Thymus (tissue), 11 donors: ENCODE data around the gene TTYH1. TPM values are rescaled to one million over a fixed set of nuclear protein-coding genes. Genes with fewer than 3 reads are reported as not detected.

Experiments
- DNase-seq, 9 donors: peaks; one replicate each; pipeline ENCODE4 v3.0.0-alpha.2; 2013; ENCODE audit warnings: low spot score in 9 of 9, low read depth in 6 of 9, missing footprints in 1 of 9
- H3K27ac ChIP-seq, 2 donors: one replicate each; pipeline ENCODE4 v1.5.1; 2013; ENCODE audit warnings: control low read depth in 1 of 2, low read depth in 1 of 2, low read length in 1 of 2, mild to moderate bottlenecking in 1 of 2, moderate library complexity in 1 of 2
- H3K27me3 ChIP-seq, 2 donors: one replicate each; pipeline ENCODE4 v1.5.1; 2013; ENCODE audit warnings: low read length in 1 of 2; ENCODE audit not compliant: control insufficient read depth in 2 of 2, insufficient read depth in 1 of 2
- H3K36me3 ChIP-seq, 2 donors: one replicate each; pipeline ENCODE4 v1.5.1; 2013; ENCODE audit warnings: low read length in 1 of 2, mild to moderate bottlenecking in 1 of 2, moderate library complexity in 1 of 2; ENCODE audit not compliant: control insufficient read depth in 2 of 2, insufficient read depth in 2 of 2
- H3K4me1 ChIP-seq, 2 donors: one replicate each; pipeline ENCODE4 v1.5.1; 2013; ENCODE audit warnings: low read length in 2 of 2; ENCODE audit not compliant: control insufficient read depth in 2 of 2, insufficient read depth in 2 of 2
- H3K4me3 ChIP-seq, 2 donors: one replicate each; pipeline ENCODE4 v1.5.1; 2013; ENCODE audit warnings: low read length in 2 of 2, control low read depth in 1 of 2, mild to moderate bottlenecking in 1 of 2
- H3K9me3 ChIP-seq, 2 donors: one replicate each; pipeline ENCODE4 v1.5.1; 2013; ENCODE audit warnings: low read length in 1 of 2, mild to moderate bottlenecking in 1 of 2; ENCODE audit not compliant: control insufficient read depth in 2 of 2, insufficient read depth in 1 of 2
- WGBS: extraction: QIAGEN DNeasy Blood & Tissue Kit; methylation state at CpG from one replicate; pipeline ENCODE4 v1.1.7; 2013; 5-methylcytosine and 5-hydroxymethylcytosine counted together
- polyA plus RNA-seq: library from polyadenylated mRNA; stranded (reverse); fragments of 200-250 nt; gene quantifications from one replicate; pipeline ENCODE4 v1.2.3, GENCODE V29; 2013
- total RNA-seq: library from RNA; stranded (reverse); fragments of 120-200 nt; gene quantifications from one replicate; pipeline ENCODE4 v1.2.4, GENCODE V29; 2013
- donor health status: healthy.

TTYH1 gene
- total and polyA plus RNA-seq, 2 donors = 0.43 to 0.61 TPM

DNA sequence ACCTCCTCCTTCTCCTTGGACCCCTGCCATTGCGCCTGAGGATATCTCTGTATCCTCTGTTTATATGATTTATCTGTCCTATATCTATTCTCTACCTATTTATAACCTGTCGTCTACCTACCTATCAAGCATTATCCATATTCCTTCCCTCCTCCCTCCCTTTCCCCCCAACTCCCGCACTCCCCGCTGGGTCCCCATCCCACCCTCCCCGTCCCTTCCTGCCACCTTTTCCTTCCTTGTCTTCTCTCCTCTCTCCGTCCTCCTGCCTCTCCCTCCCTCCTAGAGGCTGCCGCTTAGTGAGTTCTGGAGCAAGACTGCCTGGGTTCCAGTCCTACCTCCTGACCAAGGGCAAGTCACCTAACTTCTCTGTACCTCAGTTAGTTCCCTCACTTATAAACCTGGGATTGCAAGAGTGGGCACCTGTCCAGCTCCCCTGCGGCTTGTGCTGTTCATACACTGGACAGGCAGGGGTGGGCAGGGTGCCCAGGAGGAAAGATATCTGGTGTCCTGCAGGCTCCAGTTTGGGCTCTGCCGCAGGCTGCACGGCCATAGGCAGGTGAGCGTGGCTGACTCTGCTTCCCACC is 16.1 kb downstream of the TTYH1 start:
- Histone ChIP-seq H3K9me3 (peaks cover 0 to 6% of the 10 kb centered on the region in 2 donors), H3K4me1 (peaks cover 6 to 20% of the 10 kb centered on the region in 2 donors), H3K27ac (no peak overlapping the region), H3K4me3 (no peak overlapping the region), H3K36me3 (no peaks in the 10 kb centered on the region), H3K27me3 (peaks cover 4 to 54% of the 10 kb centered on the region in 2 donors)
- no peak for DNase-seq
- 59% methylated on average over 11 of the region's 11 CpGs for WGBS

DNA sequence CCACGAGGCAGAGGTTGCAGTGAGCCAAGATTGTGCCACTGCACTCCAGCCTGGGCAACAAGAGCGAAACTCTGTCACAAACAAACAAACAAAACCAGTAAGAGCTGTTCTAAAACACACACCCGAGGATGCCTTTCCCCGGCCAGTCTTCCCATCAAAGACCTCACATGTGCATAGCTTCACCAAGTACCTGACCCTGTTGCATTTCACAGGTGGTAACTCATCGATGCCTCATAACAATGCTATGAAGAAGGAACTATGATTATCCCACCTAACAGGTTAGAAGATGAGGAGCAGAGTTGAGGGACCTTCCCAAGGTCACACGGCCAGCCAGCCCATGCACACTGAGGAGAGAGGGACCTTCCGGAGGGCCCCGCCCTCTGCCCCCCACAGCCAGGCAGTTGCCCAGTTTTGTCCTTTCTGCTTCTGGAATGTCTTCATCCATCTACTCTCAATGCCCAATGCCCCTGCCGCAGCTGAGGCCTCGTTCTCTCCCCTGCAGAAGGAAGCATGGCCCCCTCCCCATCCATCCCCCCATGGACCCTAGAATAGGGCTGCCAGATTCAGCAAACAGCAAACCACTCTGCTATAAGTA is 17.0 kb downstream of the TTYH1 start:
- H3K4me1 ChIP-seq = peaks cover 6 to 20% of the 10 kb centered on the region in 2 donors
- DNase-seq = no peak
- 85% methylated on average over 10 of the region's 10 CpGs for WGBS
- peaks cover 4 to 50% of the 10 kb centered on the region in 2 donors for H3K27me3 ChIP-seq
- no peaks in the 10 kb centered on the region for H3K36me3 ChIP-seq
- H3K4me3 ChIP-seq = no peak overlapping the region
- no peak overlapping the region for H3K27ac ChIP-seq
- peaks cover 0 to 6% of the 10 kb centered on the region in 2 donors for H3K9me3 ChIP-seq

DNA sequence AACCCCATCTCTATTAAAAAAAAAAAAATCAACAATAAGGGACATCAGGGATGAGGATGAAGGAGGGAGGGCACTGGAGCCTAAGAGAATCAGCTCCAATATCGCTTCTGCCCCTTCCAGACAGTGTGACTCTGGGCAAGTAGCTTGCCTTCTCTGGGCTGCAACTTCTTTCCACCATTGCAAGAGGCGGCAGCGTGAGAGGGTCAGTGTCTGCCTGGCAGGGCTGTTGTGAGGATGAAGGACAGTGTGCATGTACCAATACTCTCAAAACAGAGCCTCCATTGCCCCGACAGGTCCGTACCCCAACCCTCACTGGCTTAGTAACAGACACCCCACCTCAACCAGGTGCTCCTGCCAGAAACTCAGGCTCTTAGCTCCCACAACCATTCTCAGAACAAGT is 18.4 kb downstream of the TTYH1 start:
- no peaks in the 10 kb centered on the region for H3K36me3 ChIP-seq
- WGBS = 97% methylated on average over 5 of the region's 5 CpGs
- H3K9me3 ChIP-seq = peaks cover 0 to 6% of the 10 kb centered on the region in 2 donors
- H3K4me3 ChIP-seq = no peak overlapping the region
- peaks cover 6 to 20% of the 10 kb centered on the region in 2 donors for H3K4me1 ChIP-seq
- H3K27ac ChIP-seq = no peak overlapping the region
- peaks cover 4 to 45% of the 10 kb centered on the region in 2 donors for H3K27me3 ChIP-seq
- no peak for DNase-seq

DNA sequence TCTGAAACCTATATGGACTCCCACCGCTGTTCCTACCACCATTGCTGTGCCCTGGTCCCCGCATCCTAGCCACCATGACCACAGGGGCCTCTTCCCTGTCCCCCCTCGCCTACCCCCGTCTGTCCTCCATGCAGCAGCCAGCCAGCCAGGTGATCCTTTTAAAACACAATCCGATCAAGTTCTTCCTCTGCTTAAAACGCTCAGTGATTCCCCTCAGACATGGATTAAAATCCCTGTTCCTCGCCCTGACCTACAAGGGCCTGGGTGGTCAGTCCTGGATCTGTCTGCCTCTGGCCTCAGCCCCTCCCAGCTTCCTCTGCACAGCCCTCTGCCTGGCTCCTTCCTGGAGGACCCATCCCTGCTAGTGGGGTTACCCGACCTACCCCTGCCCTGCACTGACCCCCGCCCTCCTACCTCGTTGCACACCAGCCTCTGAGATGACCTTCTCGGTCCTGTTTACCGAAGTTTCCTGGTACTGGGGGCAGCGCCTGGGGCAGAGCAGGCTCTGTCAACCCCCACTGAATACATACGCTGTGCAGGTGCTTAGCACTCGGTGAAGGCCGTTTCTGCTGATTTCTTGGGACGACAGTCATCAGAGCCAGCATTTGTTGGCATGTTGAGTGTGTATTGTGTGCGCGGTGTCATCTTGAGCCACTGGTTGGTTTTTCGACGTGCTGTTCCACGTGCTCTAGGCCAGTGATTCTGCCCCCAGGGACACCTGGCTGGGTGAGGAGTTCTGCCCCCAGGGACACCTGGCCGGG is 19.0 kb downstream of the TTYH1 start:
- Histone ChIP-seq H3K4me1 (peaks cover 6 to 20% of the 10 kb centered on the region in 2 donors), H3K36me3 (no peaks in the 10 kb centered on the region)

DNA sequence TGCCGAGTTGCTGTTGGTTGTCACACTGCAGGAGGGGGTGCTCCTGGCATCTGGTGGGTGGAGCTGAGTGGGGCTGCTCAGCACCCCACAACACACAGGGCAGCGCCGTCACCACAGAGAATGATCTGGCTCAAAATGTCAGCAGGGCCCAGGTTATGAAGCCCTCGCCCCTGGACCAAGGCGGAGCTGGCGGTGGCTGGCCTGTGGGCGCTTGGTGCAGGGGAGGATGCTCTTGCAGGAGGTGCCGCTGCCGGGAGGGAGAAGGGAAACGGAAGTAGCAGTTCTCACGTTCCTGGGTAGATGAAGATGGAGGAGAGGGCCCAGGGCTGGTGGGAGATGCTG is 19.6 kb downstream of the TTYH1 start:
- peaks cover 6 to 20% of the 10 kb centered on the region in 2 donors for H3K4me1 ChIP-seq
- no peak for DNase-seq
- H3K36me3 ChIP-seq = no peaks in the 10 kb centered on the region
- peaks cover 4 to 33% of the 10 kb centered on the region in 2 donors for H3K27me3 ChIP-seq
- H3K27ac ChIP-seq = no peak overlapping the region
- H3K9me3 ChIP-seq = peaks cover 0 to 6% of the 10 kb centered on the region in 2 donors
- WGBS = 52% methylated on average over 11 of the region's 11 CpGs
- H3K4me3 ChIP-seq = no peak overlapping the region

More for the DNA sequence above, 19.0 kb downstream of the TTYH1 start:
- DNase-seq = no peak
- 68% methylated on average over 23 of the region's 23 CpGs for WGBS
- Histone ChIP-seq H3K27me3 (peaks cover 4 to 39% of the 10 kb centered on the region in 2 donors), H3K4me3 (no peak overlapping the region), H3K27ac (no peak overlapping the region), H3K9me3 (peaks cover 0 to 6% of the 10 kb centered on the region in 2 donors)

DNA sequence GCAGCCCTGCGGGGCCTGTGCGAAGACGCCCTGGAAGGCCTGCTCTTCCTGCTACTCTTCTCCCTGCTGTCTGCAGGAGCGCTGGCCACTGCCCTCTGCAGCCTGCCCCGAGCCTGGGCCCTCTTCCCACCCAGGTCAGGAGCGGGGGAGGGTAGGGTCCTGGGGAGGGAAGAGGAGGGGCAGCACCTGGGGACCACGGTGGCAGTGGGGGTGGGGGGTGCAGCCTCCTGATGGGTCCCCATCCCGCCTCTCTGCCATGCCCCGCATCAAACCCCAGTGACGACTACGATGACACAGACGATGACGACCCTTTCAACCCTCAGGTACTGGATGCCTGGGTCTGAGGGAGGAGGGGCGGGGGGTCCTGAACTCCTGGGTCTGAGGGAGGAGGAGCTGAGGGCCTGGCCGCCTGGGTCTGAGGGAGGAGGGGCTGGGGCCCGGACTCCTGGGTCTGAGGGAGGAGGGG is 20.3 kb downstream of the TTYH1 start:
- peaks cover 1 to 26% of the 10 kb centered on the region in 2 donors for H3K27me3 ChIP-seq
- peaks cover 5 to 16% of the 10 kb centered on the region in 2 donors for H3K4me1 ChIP-seq
- H3K4me3 ChIP-seq = no peak overlapping the region
- peaks cover 0 to 1% of the 10 kb centered on the region in 2 donors for H3K9me3 ChIP-seq
- peaks cover 0 to under 1% of the 10 kb centered on the region in 2 donors for H3K36me3 ChIP-seq
- DNase-seq = no peak
- no peak overlapping the region for H3K27ac ChIP-seq
- 85% methylated on average over 16 of the region's 16 CpGs for WGBS

DNA sequence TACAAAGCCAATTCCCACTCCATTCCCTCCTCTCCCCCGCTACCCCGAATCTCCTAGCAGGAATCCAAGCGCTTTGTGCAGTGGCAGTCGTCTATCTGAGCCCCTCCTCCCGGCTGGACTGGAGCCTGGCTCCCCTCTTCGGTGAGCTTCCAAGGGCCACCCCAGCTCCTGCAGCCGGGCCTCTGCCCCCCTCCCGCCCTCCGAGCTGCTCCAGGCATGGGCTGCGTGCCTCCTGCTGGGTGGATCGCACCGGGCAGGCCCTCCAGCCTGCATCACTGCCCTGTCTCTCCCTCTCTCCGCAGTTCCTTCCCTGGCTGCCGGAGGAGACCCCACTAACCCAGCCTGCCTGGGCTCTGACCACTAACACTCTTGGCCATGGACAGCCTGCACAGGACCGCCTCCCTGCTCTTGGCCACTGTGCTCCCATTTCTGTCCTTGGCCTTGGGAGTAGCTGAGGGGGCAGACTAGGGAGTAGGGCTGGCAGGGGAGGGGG is 20.8 kb downstream of the TTYH1 start:
- DNase-seq = no peak
- H3K4me1 ChIP-seq = peaks cover 3 to 11% of the 10 kb centered on the region in 2 donors
- H3K4me3 ChIP-seq = no peak overlapping the region
- peaks cover 0 to 22% of the 10 kb centered on the region in 2 donors for H3K27me3 ChIP-seq
- H3K36me3 ChIP-seq = peaks cover 0 to 3% of the 10 kb centered on the region in 2 donors
- H3K9me3 ChIP-seq = no peaks in the 10 kb centered on the region
- WGBS = 91% methylated on average over 15 of the region's 15 CpGs
- H3K27ac ChIP-seq = no peak overlapping the region

DNA sequence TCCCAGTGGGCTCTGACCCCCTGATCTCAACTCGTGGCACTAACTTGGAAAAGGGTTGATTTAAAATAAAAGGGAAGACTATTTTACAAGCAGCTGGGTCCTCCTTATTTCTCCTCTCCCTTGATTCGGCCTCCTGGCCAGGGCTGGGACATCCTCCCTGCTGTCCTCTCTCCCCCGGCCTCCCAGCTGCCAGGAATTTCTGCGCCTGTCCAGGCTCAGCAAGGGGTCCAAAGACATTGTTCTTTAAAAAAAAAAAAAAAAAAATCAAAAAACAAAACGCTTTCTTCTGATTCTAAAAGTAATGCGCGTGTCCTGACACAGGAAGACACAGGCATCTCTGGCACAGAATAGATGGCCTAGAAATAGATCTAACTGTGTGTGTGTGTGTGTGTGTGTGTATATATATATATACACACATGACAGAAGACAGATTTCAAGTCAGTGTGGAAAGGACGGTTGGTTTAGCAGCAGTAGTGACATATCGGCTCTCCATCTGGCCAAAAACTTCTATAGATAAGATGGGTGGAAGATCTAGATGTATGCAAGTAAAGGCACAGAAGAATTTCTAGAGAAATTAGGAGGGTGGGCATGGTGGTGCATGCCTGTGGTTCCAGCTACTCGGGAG is 21.5 kb downstream of the TTYH1 start:
- H3K4me1 ChIP-seq = peaks cover 3 to 10% of the 10 kb centered on the region in 2 donors
- no peaks in the 10 kb centered on the region for H3K9me3 ChIP-seq
- peaks cover 0 to 16% of the 10 kb centered on the region in 2 donors for H3K27me3 ChIP-seq
- WGBS = 91% methylated on average over 10 of the region's 10 CpGs
- no peak for DNase-seq
- H3K36me3 ChIP-seq = peaks cover 0 to 3% of the 10 kb centered on the region in 2 donors
- no peak overlapping the region for H3K27ac ChIP-seq
- H3K4me3 ChIP-seq = no peak overlapping the region
